ENCODE data around the gene PRM2.

The PRM2 gene

DNA sequence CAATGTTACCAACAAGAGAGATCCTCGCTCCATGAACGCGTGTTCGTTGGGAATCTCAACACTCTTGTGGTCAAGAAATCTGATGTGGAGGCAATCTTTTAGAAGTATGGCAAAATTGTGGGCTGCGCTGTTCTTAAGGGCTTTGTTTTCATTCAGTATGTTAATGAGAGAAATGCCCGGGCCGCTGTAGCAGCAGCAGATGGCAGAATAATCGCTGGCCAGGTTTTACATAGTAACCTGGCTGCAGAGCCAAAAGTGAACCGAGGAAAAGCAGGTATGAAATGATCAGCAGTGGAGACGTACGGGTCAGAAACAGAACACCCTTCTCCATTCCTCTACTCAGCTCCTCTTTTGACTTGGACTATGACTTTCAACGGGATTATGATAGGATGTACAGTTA is 33.6 kb downstream of the PRM2 start:
- TF ChIP-seq FOXP2 (optimal IDR thresholded peaks at IDR 0.05; ENCODE audit: borderline replicate concordance, extremely low read depth, extremely low read length, insufficient read depth) = no peak
- no peak for TF ChIP-seq POLR2AphosphoS5 (IDR thresholded peaks at IDR 0.05; ENCODE audit: low read depth, low read length)
- TF ChIP-seq, protein P1, sequence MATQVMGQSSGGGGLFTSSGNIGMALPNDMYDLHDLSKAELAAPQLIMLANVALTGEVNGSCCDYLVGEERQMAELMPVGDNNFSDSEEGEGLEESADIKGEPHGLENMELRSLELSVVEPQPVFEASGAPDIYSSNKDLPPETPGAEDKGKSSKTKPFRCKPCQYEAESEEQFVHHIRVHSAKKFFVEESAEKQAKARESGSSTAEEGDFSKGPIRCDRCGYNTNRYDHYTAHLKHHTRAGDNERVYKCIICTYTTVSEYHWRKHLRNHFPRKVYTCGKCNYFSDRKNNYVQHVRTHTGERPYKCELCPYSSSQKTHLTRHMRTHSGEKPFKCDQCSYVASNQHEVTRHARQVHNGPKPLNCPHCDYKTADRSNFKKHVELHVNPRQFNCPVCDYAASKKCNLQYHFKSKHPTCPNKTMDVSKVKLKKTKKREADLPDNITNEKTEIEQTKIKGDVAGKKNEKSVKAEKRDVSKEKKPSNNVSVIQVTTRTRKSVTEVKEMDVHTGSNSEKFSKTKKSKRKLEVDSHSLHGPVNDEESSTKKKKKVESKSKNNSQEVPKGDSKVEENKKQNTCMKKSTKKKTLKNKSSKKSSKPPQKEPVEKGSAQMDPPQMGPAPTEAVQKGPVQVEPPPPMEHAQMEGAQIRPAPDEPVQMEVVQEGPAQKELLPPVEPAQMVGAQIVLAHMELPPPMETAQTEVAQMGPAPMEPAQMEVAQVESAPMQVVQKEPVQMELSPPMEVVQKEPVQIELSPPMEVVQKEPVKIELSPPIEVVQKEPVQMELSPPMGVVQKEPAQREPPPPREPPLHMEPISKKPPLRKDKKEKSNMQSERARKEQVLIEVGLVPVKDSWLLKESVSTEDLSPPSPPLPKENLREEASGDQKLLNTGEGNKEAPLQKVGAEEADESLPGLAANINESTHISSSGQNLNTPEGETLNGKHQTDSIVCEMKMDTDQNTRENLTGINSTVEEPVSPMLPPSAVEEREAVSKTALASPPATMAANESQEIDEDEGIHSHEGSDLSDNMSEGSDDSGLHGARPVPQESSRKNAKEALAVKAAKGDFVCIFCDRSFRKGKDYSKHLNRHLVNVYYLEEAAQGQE (IDR thresholded peaks at IDR 0.05; ENCODE audit: insufficient read depth in 1 of 2, low read depth in 2 of 2, low read length in 2 of 2) = no peak
- no peak for TF ChIP-seq SIN3A (IDR thresholded peaks at IDR 0.05; ENCODE audit: borderline replicate concordance, insufficient read depth, low read length)
- TF ChIP-seq TAF1 (IDR thresholded peaks at IDR 0.05; ENCODE audit: borderline replicate concordance, insufficient read depth, low read length) = no peak

DNA sequence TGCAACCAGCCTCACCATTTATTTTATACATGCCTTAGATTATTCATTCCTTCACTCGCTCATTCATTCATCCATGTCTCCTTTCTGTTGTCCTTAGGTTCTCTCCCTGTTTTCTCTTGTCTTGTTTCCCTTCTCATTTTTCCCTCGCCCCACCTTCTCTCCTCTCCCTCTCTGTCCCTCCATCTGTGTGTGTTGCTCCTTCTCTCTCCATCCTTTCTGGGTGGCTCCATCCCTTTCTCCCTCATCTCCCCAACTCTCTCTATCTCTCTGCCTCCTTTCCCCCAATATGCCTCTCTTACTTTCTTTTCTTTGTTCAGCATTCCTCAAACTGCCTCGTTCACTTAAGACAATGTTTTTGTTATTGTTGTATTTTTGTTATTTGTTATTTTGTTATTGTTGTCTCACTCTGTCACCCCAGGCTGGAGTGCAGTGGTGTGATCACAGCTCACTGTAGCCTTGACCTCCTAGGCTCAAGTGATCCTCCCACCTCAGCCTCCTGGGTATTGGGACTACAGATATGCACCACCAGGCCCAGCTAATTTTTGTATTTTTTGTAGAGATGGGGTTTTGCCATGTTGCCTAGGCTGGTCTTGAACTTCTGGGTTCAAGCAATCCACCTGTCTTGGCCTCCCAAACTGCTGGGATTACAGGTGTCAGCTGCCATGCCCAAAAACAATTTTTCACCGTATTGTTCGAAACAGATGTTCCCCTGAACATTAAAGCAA is 34.6 kb downstream of the PRM2 start:
- TF ChIP-seq SIN3A (IDR thresholded peaks at IDR 0.05; ENCODE audit: borderline replicate concordance, insufficient read depth, low read length) = no peak
- TF ChIP-seq, protein P1 (IDR thresholded peaks at IDR 0.05; ENCODE audit: insufficient read depth in 1 of 2, low read depth in 2 of 2, low read length in 2 of 2) = no peak
- no peak for TF ChIP-seq TAF1 (IDR thresholded peaks at IDR 0.05; ENCODE audit: borderline replicate concordance, insufficient read depth, low read length)

DNA sequence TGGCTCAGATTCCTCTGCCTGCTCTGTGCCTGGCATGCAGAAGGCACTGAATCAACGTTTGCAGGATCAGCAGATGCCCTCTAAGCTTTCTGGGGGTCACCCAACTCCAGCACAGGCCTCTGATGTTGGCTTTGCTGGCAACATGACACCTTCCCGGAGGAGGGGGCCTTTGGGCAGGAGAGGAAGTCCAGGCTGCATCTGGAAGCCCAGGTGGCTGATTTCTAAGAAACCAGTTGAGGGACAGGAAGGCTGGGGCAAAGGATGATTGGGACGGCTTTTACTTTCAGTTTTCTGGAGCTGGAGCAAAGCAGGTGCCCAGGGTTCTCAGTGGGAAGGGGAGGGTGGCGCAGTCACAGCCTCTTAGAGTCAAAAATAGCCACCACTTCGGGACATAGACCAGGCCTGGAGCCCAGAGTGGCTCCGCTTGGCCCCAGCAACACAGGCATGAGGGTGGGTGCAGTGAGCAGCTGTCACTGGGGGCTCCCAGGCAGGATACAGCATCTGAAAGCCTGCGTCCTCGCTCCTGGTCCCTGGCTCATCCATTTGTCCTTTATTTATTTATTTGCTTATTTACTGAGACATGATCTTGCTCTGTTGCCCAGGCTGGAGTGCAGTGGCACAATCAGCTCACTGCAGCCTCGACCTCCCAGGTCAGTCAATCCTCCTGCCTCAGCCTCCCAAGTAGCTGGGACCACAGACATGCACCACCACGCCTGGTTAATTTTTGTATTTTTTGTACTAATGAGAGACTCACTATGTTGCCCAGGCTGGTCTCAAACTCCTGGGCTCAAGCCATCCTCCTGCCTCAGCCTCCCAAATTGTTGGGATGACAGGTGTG is 35.4 kb downstream of the PRM2 start:
- TF ChIP-seq POLR2AphosphoS5 (IDR thresholded peaks at IDR 0.05; ENCODE audit: low read depth, low read length) (no peak), SIN3A (IDR thresholded peaks at IDR 0.05; ENCODE audit: borderline replicate concordance, insufficient read depth, low read length) (no peak), TAF1 (IDR thresholded peaks at IDR 0.05; ENCODE audit: borderline replicate concordance, insufficient read depth, low read length) (no peak)
- TF ChIP-seq, protein P1 (IDR thresholded peaks at IDR 0.05; ENCODE audit: insufficient read depth in 1 of 2, low read depth in 2 of 2, low read length in 2 of 2) = no peak

DNA sequence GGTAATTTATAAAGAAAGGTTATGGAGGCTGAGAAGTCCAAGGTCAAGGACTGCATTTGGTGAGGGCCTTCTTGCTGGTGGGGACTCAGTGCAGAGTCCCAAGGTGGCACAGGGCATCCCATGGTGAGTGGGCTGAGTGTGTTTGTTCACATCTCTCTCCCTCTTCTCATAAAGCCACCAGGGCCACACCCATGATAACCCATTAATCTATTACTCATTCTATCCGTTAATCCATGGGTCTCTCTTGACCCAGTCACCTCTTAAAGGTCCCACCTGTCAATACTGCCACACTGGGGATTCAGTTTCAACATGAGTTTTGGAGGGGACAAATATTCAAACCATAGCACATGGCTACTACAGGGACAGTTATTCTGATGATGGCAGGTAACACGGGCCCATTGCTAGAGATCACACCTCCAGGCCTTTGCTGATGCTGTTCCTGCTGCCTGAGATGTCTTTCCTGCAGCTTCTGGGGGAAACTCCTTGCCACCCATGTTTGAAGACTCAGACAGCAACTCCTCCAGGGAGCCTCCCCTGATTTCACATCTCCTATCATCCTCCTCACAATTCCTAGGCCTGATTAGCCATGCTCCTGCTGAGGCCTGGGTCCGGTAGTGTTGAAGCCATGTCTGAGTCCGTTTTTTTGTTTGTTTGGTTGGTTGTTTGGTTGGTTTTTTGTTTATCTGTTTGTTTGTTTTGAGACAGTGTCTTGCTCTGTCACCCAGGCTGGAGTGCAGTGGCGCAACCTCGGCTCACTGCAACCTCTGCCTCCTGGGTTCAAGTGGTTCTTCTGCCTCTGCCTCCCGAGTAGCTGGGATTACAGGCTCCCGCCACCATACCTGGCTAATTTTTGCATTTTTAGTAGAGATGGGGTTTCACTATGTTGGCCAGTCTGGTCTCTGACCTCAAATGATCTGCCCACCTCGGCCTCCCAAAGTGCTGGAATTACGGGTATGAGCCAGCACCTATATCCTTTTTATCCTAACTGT is 36.3 kb downstream of the PRM2 start:
- TF ChIP-seq FOXP2 (optimal IDR thresholded peaks at IDR 0.05; ENCODE audit: borderline replicate concordance, extremely low read depth, extremely low read length, insufficient read depth) (no peak), TAF1 (IDR thresholded peaks at IDR 0.05; ENCODE audit: borderline replicate concordance, insufficient read depth, low read length) (no peak), SIN3A (IDR thresholded peaks at IDR 0.05; ENCODE audit: borderline replicate concordance, insufficient read depth, low read length) (no peak), POLR2AphosphoS5 (IDR thresholded peaks at IDR 0.05; ENCODE audit: low read depth, low read length) (no peak)
- TF ChIP-seq, protein P1 (IDR thresholded peaks at IDR 0.05; ENCODE audit: insufficient read depth in 1 of 2, low read depth in 2 of 2, low read length in 2 of 2) = no peak

Data from PFSK-1 (cell line).